OCI-LY1 (cell line): ENCODE data around the gene DXO.
"Not testable (repeated sequence)": the region's sequence is repeated elsewhere in the genome, so short reads cannot be mapped to it uniquely, and the experiment has no call there.

Experiments used
- CTCF ChIP-seq: fragments of 200-600 bp; sonication (generic), shearing (Covaris generic); IDR thresholded peaks from 2 replicates; pipeline ENCODE4 v1.5.1; 2017; ENCODE audit warnings: mild to moderate bottlenecking, antibody characterized with exemption, low read length, moderate library complexity, mixed read lengths
- EZH2 ChIP-seq: fragments of 200-600 bp; sonication (generic), shearing (Covaris generic); IDR thresholded peaks from 2 replicates; pipeline ENCODE4 v1.8.0; 2017; ENCODE audit warnings: borderline replicate concordance, mixed run types, mild to moderate bottlenecking, antibody characterized with exemption, low read length, moderate library complexity, mixed read lengths

- TF ChIP-seq EZH2, CTCF: not testable (repeated sequence)
Observed at GRCh38 chr6:32010856-32011530, 39.1 kb upstream of the DXO start.
